HepG2 (cell line): Measurements from ENCODE around the gene CNOT2. TPM values are rescaled to one million over a fixed set of nuclear protein-coding genes. Genes with fewer than 3 reads are reported as not detected.

ENCODE experiments used
- DZIP1 ChIP-seq: sonication (generic); formaldehyde crosslinking; IDR thresholded peaks from 2 replicates; pipeline ENCODE4 v1.5.0; 2020; ENCODE audit warnings: mild to moderate bottlenecking, missing genetic modification reagents
- NCOA2 ChIP-seq: sonication (generic); formaldehyde crosslinking; IDR thresholded peaks from 2 replicates; pipeline ENCODE4 v1.8.0; 2022; ENCODE audit warnings: inconsistent platforms
- TCF12 ChIP-seq, 2 experiments: fragments of 450-650 bp in 1 of 2; sonication (generic) in 1 of 2; formaldehyde crosslinking in 1 of 2; IDR thresholded peaks; 2 replicates each; pipeline versions ENCODE4 v1.6.1 to v1.8.0; 2017 to 2022; ENCODE audit warnings: antibody characterized with exemption in 1 of 2, mild to moderate bottlenecking in 1 of 2, missing genetic modification reagents in 1 of 2, moderate library complexity in 1 of 2
- ZNF124 ChIP-seq: sonication (generic); formaldehyde crosslinking; IDR thresholded peaks from 2 replicates; pipeline ENCODE4 v1.4.0; 2020; ENCODE audit warnings: missing genetic modification reagents
- polyA plus RNA-seq, 8 experiments: library from polyadenylated mRNA; depleted of rRNA in 3 of 8; stranded (reverse) in 7 of 8; unstranded in 1 of 8; fragments of >200 nt; fragmentation: Illumina TruSeq in 4 of 8; extraction: Trizol in 4 of 8; gene quantifications; 2 replicates each; pipeline versions ENCODE4 v1.2.1 to v1.2.3, GENCODE V29; 2011 to 2016; ENCODE audit warnings: low read depth in 4 of 8, missing spikeins in 1 of 8, mixed read lengths in 1 of 8; ENCODE audit not compliant: insufficient read depth in 1 of 8
- total RNA-seq, 5 experiments: library from RNA; depleted of rRNA; stranded (reverse); fragments of >200 nt; fragmentation: Illumina TruSeq; extraction: Trizol; gene quantifications; 2 replicates each; pipeline ENCODE4 v1.2.3, GENCODE V29; 2016; ENCODE audit warnings: low read depth in 1 of 5
- TF ChIP-seq, protein P1 (sequence below): sonication (generic); formaldehyde crosslinking; IDR thresholded peaks from 2 replicates; pipeline ENCODE4 v1.4.0; 2020; ENCODE audit warnings: mild to moderate bottlenecking, missing genetic modification reagents

Gene CNOT2
- total and polyA plus RNA-seq, 2 of the 13 experiments (the other 11 are each of a cell fraction or from before 2014, with no cell fraction given), result 54.5 to 76.6 TPM

DNA sequence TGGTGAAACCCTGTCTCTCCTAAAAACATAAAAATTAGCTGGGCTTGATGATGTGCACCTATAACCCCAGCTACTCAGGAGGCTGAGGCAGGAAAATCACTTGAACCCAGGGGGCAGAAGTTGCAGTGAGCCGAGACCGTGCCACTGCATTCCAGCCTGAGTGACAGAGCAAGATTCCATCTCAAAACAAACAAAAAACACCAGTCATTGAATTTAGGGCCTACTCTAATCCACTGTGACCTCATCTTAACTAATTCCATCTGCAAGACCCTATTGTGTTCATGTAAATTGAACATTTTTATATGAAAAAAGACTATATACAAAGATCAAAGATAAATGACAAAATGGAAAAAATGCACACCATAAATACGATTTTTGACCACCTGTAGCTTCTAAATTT, 140.7 kb downstream of the CNOT2 start (continued):
- TF ChIP-seq, protein P1, sequence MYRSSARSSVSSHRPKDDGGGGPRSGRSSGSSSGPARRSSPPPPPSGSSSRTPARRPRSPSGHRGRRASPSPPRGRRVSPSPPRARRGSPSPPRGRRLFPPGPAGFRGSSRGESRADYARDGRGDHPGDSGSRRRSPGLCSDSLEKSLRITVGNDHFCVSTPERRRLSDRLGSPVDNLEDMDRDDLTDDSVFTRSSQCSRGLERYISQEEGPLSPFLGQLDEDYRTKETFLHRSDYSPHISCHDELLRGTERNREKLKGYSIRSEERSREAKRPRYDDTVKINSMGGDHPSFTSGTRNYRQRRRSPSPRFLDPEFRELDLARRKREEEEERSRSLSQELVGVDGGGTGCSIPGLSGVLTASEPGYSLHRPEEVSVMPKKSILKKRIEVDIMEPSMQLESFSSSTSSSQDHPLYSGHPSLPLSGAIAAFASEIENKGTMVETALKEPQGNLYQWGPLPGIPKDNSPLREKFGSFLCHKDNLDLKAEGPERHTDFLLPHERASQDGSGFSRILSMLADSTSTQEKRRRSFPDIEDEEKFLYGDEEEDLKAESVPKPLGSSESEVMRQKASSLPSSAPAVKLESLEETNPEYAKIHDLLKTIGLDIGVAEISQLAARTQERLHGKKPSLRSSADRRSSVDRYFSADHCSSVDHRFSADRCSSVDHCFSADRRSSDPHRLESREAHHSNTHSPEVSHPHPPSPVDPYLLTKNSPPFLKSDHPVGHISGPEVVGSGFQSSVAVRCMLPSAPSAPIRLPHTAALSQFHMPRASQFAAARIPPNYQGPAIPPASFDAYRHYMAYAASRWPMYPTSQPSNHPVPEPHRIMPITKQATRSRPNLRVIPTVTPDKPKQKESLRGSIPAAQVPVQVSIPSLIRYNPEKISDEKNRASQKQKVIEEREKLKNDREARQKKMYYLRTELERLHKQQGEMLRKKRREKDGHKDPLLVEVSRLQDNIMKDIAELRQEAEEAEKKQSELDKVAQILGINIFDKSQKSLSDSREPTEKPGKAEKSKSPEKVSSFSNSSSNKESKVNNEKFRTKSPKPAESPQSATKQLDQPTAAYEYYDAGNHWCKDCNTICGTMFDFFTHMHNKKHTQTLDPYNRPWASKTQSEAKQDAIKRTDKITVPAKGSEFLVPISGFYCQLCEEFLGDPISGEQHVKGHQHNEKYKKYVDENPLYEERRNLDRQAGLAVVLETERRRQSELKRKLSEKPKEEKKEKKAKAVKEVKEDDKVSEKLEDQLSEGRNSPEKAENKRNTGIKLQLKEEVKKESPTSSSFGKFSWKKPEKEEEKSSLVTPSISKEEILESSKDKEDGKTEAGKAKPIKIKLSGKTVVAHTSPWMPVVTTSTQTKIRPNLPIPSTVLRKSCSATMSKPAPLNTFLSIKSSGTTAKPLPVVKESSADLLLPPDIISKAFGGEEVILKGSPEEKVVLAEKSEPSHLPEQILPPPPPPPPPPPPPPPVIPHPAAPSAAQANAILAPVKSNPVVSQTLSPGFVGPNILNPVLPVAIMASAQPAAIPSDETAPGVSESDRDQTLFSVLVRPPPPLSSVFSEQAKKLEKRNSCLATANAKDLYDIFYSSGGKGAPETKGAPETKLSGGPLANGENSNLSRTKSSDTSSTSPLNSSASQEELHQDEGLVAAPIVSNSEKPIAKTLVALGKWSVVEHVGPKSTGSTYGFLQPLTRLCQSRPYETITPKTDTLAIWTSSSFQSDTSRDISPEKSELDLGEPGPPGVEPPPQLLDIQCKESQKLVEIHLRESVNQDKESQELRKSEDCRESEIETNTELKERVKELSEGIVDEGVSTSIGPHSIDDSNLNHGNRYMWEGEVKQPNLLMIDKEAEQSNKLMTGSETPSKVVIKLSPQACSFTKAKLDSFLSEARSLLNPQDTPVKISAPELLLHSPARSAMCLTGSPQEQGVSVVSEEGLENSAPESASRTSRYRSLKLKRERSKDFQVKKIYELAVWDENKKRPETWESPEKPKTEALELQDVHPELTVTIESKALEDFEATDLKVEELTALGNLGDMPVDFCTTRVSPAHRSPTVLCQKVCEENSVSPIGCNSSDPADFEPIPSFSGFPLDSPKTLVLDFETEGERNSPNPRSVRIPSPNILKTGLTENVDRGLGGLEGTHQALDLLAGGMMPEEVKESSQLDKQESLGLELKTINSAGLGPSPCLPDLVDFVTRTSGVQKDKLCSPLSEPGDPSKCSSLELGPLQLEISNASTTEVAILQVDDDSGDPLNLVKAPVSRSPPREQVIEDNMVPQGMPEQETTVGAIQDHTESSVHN (CRISPR knock-in tag), result no peak
- TF ChIP-seq NCOA2 (CRISPR knock-in tag) (no peak), ZNF124 (CRISPR knock-in tag) (no peak), TCF12 (IDR thresholded peaks at IDR 0.05) (no peak), TCF12 (CRISPR knock-in tag; IDR thresholded peaks at IDR 0.05) (no peak), DZIP1 (CRISPR knock-in tag) (no peak)
- TF ChIP-seq, all 625 proteins: peak for 0
